Endothelial cell of umbilical vein (primary cell): Measurements from ENCODE around the gene EHBP1L1. TPM values are rescaled to one million over a fixed set of nuclear protein-coding genes. Genes with fewer than 3 reads are reported as not detected.
A peak's percentile ranks its signal among the peaks of the same experiment; 100 is the strongest.

Experiments
- BruUV-seq: library from RNA; stranded (reverse); fragments of 400-500 nt; replicated peaks from 2 replicates; lab custom pipeline; 2021; lab: Mats Ljungman, UMichigan
- CTCF ChIA-PET: fragments of 300-600, 350-600 bp; sonication (Branson Sonifier 250); formaldehyde crosslinking; loops from one replicate; lab custom pipeline; 2021; ENCODE audit warnings: antibody characterized with exemption, inconsistent platforms; lab: Charles Lee
- POLR2A ChIA-PET: fragments of 300-600, 350-600 bp; sonication (Branson Sonifier 250); formaldehyde crosslinking; loops from one replicate; lab custom pipeline; 2021; ENCODE audit warnings: antibody characterized with exemption, inconsistent platforms; lab: Charles Lee
- DNase-seq: peaks from one replicate; pipeline ENCODE4 v3.0.0-alpha.2; 2011; ENCODE audit warnings: low read depth, low spot score
- FAIRE-seq: peaks from 2 replicates; lab custom pipeline; 2011; peaks lifted over from hg19 to GRCh38; lab: Jason Lieb, UNC
- H2AFZ ChIP-seq: 2 replicates; pipeline ENCODE4 v1.6.0; 2012; ENCODE audit warnings: low read depth, low read length, control low read depth, inconsistent platforms
- H3K27ac ChIP-seq: 2 replicates; pipeline ENCODE4 v1.5.1; 2011; ENCODE audit warnings: low read depth, mild to moderate bottlenecking, control low read depth, low read length, moderate library complexity; ENCODE audit not compliant: insufficient read depth
- H3K27me3 ChIP-seq, 2 experiments: 2 replicates each; pipeline versions ENCODE4 v1.6.0 to v1.6.1; 2011; ENCODE audit warnings: low read length in 2 of 2, mixed read lengths in 1 of 2; ENCODE audit not compliant: control insufficient read depth in 2 of 2, insufficient read depth in 2 of 2
- H3K36me3 ChIP-seq, 2 experiments: 2 replicates in 1 of 2; 3 replicates in 1 of 2; pipeline ENCODE4 v1.5.1; 2011; ENCODE audit warnings: low read length in 2 of 2, mild to moderate bottlenecking in 1 of 2, moderate library complexity in 1 of 2; ENCODE audit not compliant: control insufficient read depth in 2 of 2, insufficient read depth in 2 of 2; ENCODE audit errors: extremely low read depth in 1 of 2
- H3K4me1 ChIP-seq: 3 replicates; pipeline ENCODE4 v1.5.1; 2011; ENCODE audit warnings: mild to moderate bottlenecking, low read length; ENCODE audit not compliant: control insufficient read depth, insufficient read depth; ENCODE audit errors: extremely low read depth
- H3K4me2 ChIP-seq: 2 replicates; pipeline ENCODE4 v1.6.1; 2011; ENCODE audit warnings: low read length, control low read depth, mixed read lengths; ENCODE audit not compliant: insufficient read depth
- H3K4me3 ChIP-seq, 3 experiments: fragments of 200-600 bp in 1 of 3; sonication (generic), shearing (Covaris generic) in 1 of 3; replicated peaks in 1 of 3; 2 replicates each; pipeline ENCODE4 v1.5.1; 2011 to 2016; ENCODE audit warnings: control low read depth in 3 of 3, low read length in 3 of 3, mild to moderate bottlenecking in 2 of 3, inconsistent platforms in 1 of 3, low read depth in 1 of 3, moderate library complexity in 1 of 3; ENCODE audit not compliant: insufficient read depth in 1 of 3
- H3K79me2 ChIP-seq: 2 replicates; pipeline ENCODE4 v1.6.0; 2012; ENCODE audit warnings: low read length, inconsistent platforms; ENCODE audit not compliant: control insufficient read depth, insufficient read depth
- H3K9ac ChIP-seq: replicated peaks from 2 replicates; pipeline ENCODE3; 2011; ENCODE audit warnings: low read length, control low read depth; ENCODE audit not compliant: insufficient read depth; ENCODE audit errors: extremely low read depth
- H3K9me1 ChIP-seq: replicated peaks from 3 replicates; pipeline ENCODE4 v1.6.0; 2011; ENCODE audit warnings: mild to moderate bottlenecking, low read length; ENCODE audit not compliant: control insufficient read depth, insufficient read depth; ENCODE audit errors: extremely low read depth
- H3K9me3 ChIP-seq: replicated peaks from 2 replicates; pipeline ENCODE4 v1.5.1; 2012; ENCODE audit warnings: low read length, inconsistent platforms; ENCODE audit not compliant: control insufficient read depth, insufficient read depth
- H4K20me1 ChIP-seq: replicated peaks from 2 replicates; pipeline ENCODE3; 2011; ENCODE audit warnings: mild to moderate bottlenecking, low read length; ENCODE audit not compliant: control insufficient read depth, insufficient read depth; ENCODE audit errors: extremely low read depth
- CTCF ChIP-seq, 2 donors: IDR thresholded peaks; 1 replicate in 1 of 2; 2 replicates in 1 of 2; pipeline ENCODE4 v1.5.1; 2011; ENCODE audit warnings: low read length in 2 of 2, mild to moderate bottlenecking in 2 of 2, moderate library complexity in 2 of 2, control low read depth in 1 of 2, inconsistent platforms in 1 of 2, low read depth in 1 of 2; ENCODE audit not compliant: insufficient read depth in 1 of 2; ENCODE audit errors: extremely low read depth in 1 of 2
- EZH2 ChIP-seq: IDR thresholded peaks from 2 replicates; pipeline ENCODE4 v1.6.1; 2012; ENCODE audit warnings: borderline replicate concordance, low read depth, mild to moderate bottlenecking, moderate library complexity, low read length, inconsistent platforms; ENCODE audit not compliant: severe bottlenecking
- FOS ChIP-seq: IDR thresholded peaks from 2 replicates; pipeline ENCODE4 v1.6.1; 2011; ENCODE audit warnings: mild to moderate bottlenecking, low read length, moderate library complexity, borderline replicate concordance; ENCODE audit not compliant: insufficient read depth
- GATA2 ChIP-seq: IDR thresholded peaks from 2 replicates; pipeline ENCODE4 v1.7.0; 2011; ENCODE audit warnings: low read depth, mild to moderate bottlenecking, moderate library complexity, mixed read lengths, low read length; ENCODE audit not compliant: insufficient read length, insufficient read depth
- JUN ChIP-seq: IDR thresholded peaks from 2 replicates; pipeline ENCODE4 v1.6.1; 2011; ENCODE audit warnings: borderline replicate concordance, low read depth; ENCODE audit not compliant: insufficient read length, insufficient read depth
- MAX ChIP-seq: IDR thresholded peaks from 2 replicates; pipeline ENCODE4 v1.6.1; 2011; ENCODE audit not compliant: insufficient read depth, insufficient read length
- MYC ChIP-seq: IDR thresholded peaks from one replicate; pipeline ENCODE4 v1.6.1; 2011; ENCODE audit warnings: mild to moderate bottlenecking, low read depth, low read length
- POLR2A ChIP-seq: IDR thresholded peaks from 2 replicates; pipeline ENCODE4 v1.6.1; 2012; ENCODE audit warnings: low read depth, mild to moderate bottlenecking, control low read depth, low read length
- POLR2AphosphoS5 ChIP-seq: IDR thresholded peaks from 2 replicates; pipeline ENCODE4 v1.6.1; 2012; ENCODE audit warnings: low read depth, mild to moderate bottlenecking, control low read depth, low read length, moderate library complexity; ENCODE audit not compliant: insufficient read depth
- dilution Hi-C: fragments of 300-500 bp; cut with MboI; formaldehyde crosslinking; loops from one replicate; pipeline ENCODE4 v1.15.0; 2019; ENCODE audit warnings: low sequenced_read_pairs; ENCODE audit not compliant: extremely low pct_ligation_motif_present
- intact Hi-C: fragments of 100-400 bp; cut with micrococcal nuclease; formaldehyde crosslinking; loops from one replicate; pipeline ENCODE4 v1.10.0; 2022
- polyA plus RNA-seq, 4 experiments: library from polyadenylated mRNA; depleted of rRNA in 3 of 4; stranded (reverse) in 3 of 4; unstranded in 1 of 4; fragments of >200 nt; gene quantifications; 2 replicates each; pipeline versions ENCODE4 v1.2.1 to v1.2.3, GENCODE V29; 2011 to 2012; ENCODE audit warnings: missing spikeins in 1 of 4
- total RNA-seq: library from RNA; stranded (reverse); gene quantifications from 2 replicates; pipeline ENCODE4 v1.2.3, GENCODE V29; 2021

Gene EHBP1L1
- total and polyA plus RNA-seq, 2 donors (not counting 3 experiments of a cell fraction or from before 2014, with no cell fraction given) = 12.7 to 19.7 TPM

- Histone ChIP-seq H3K4me2 (peak overlapping the region; percentile 6), H3K9me3 (no peaks in the 10 kb centered on the region), H3K4me3 (no peak overlapping the region), H3K36me3 (peaks cover 15 to 57% of the 10 kb centered on the region in 2 experiments), H3K4me1 (peaks cover 41% of the 10 kb centered on the region), H3K27me3 (no peaks in the 10 kb centered on the region), H3K9ac (no peak overlapping the region), H3K9me1 (no peaks in the 10 kb centered on the region), H4K20me1 (no peaks in the 10 kb centered on the region), H3K27ac (no peak overlapping the region), H2AFZ (no peak overlapping the region), H3K79me2 (peaks cover 40% of the 10 kb centered on the region)
- CTCF ChIA-PET = interaction anchor here (0.9 to 2.4 kb wide), 9 partner anchors 8 to 67 kb away, joined by 3 to 19 read pairs (median 5); partner anchors contain the start of genes FAM89B and PCNX3
- FAIRE-seq (peak; percentile 92), DNase-seq (peak; percentile 96)
- BruUV-seq = no TSS peak
- intact Hi-C loops (loop anchor here (1.0 kb wide), 2 partner anchors 8 to 14 kb away; partner anchors contain the start of gene PCNX3), dilution Hi-C loops (no loop called here)
- TF ChIP-seq JUN (no peak), MAX (peak; percentile 83), CTCF (IDR thresholded peaks at IDR 0.05; ENCODE audit: extremely low read depth in 1 of 2, insufficient read depth in 1 of 2, low read depth in 1 of 2, low read length in 2 of 2) (no peak), POLR2AphosphoS5 (peak; percentile 68), EZH2 (no peak), FOS (no peak), MYC (no peak), GATA2 (no peak), POLR2A (peak; percentile 68)
- POLR2A ChIA-PET = interaction anchor here (0.6 kb wide), 2 partner anchors 50 to 187 kb away, joined by 3 read pairs; no protein-coding TSS in a partner anchor
Measured at GRCh38 chr11:65606876-65607613, 31.2 kb downstream of the EHBP1L1 start.
